ENCODE results near the gene HSPA12A. TPM values are rescaled to one million over a fixed set of nuclear protein-coding genes. Genes with fewer than 3 reads are reported as not detected.

The HSPA12A gene
- total RNA-seq = under 1 TPM; 0.05 to 0.18 TPM

- peak; percentile 55 for DNase-seq
- Mint-ChIP-seq H3K27me3 (peaks cover 58% of the 10 kb centered on the region), H3K4me1 (peaks cover 6% of the 10 kb centered on the region), H3K9me3 (no peaks in the 10 kb centered on the region), H3K27ac (no peak within 1 kb of the TSS), H3K4me3 (peak within 1 kb of the TSS; percentile 47), H3K36me3 (ENCODE audit: low read depth) (no peaks in the 10 kb centered on the region)
- ChIA-PET CTCF (no interaction called here), POLR2A (no interaction called here)
These were observed at the start of gene HSPA12A for GRCh38 chr10:116742367-116743265. TSS of gene HSPA12A (minus strand) at chr10:116742566. CDS start at chr10:116742469, 97 bp downstream.

- Mint-ChIP-seq H3K4me1 (peaks cover 16% of the 10 kb centered on the region), H3K27ac (no peak overlapping the region), H3K4me3 (no peak overlapping the region), H3K9me3 (no peaks in the 10 kb centered on the region), H3K27me3 (peaks cover 3% of the 10 kb centered on the region), H3K36me3 (ENCODE audit: low read depth) (no peaks in the 10 kb centered on the region)
- no peak for DNase-seq
- CTCF ChIA-PET = interaction anchor here (1.0 to 2.5 kb wide), 3 partner anchors 10 to 384 kb away, joined by 5 to 14 read pairs (median 5); no protein-coding TSS in a partner anchor
- POLR2A ChIA-PET = no interaction called here
These were observed 48.9 kb upstream of the HSPA12A start for GRCh38 chr10:116791241-116791640.

GRCh38 chr10:116787893-116788665 lies 45.7 kb upstream of the HSPA12A start:
- Mint-ChIP-seq H3K4me3 (peak overlapping the region; percentile 44), H3K36me3 (ENCODE audit: low read depth) (no peaks in the 10 kb centered on the region), H3K4me1 (peaks cover 16% of the 10 kb centered on the region), H3K9me3 (no peaks in the 10 kb centered on the region), H3K27me3 (peaks cover 3% of the 10 kb centered on the region), H3K27ac (no peak overlapping the region)
- CTCF ChIA-PET = interaction anchor here (0.7 to 4.3 kb wide), 23 partner anchors 9 to 584 kb away, joined by 3 to 64 read pairs (median 5); no protein-coding TSS in a partner anchor
- POLR2A ChIA-PET = interaction anchor here (0.8 kb wide), 1 partner anchor 40 kb away, joined by 3 read pairs; no protein-coding TSS in a partner anchor
- peak; percentile 79 for DNase-seq

- Mint-ChIP-seq H3K27me3 (peaks cover 3% of the 10 kb centered on the region), H3K4me3 (no peak overlapping the region), H3K36me3 (ENCODE audit: low read depth) (no peaks in the 10 kb centered on the region), H3K4me1 (peaks cover 13% of the 10 kb centered on the region), H3K9me3 (no peaks in the 10 kb centered on the region), H3K27ac (no peak overlapping the region)
- ChIA-PET POLR2A (interaction anchor here (0.8 kb wide), 1 partner anchor 39 kb away, joined by 3 read pairs; no protein-coding TSS in a partner anchor), CTCF (interaction anchor here (0.7 to 4.3 kb wide), 16 partner anchors 9 to 388 kb away, joined by 3 to 64 read pairs (median 8); no protein-coding TSS in a partner anchor)
- DNase-seq = no peak
These were observed 44.8 kb upstream of the HSPA12A start for GRCh38 chr10:116787053-116787659.

- H3K27me3 Mint-ChIP-seq = peaks cover 2% of the 10 kb centered on the region
- ChIA-PET CTCF (interaction anchor here (4.3 kb wide), 1 partner anchor 103 kb away, joined by 64 read pairs; no protein-coding TSS in a partner anchor), POLR2A (no interaction called here)
- no peaks in the 10 kb centered on the region for H3K9me3 Mint-ChIP-seq
- H3K4me1 Mint-ChIP-seq = peaks cover 13% of the 10 kb centered on the region
- no peak for DNase-seq
- no peaks in the 10 kb centered on the region for H3K36me3 Mint-ChIP-seq (ENCODE audit: low read depth)
- H3K4me3 Mint-ChIP-seq = no peak overlapping the region
- H3K27ac Mint-ChIP-seq = no peak overlapping the region
These were observed 43.5 kb upstream of the HSPA12A start for GRCh38 chr10:116785867-116786266.

- DNase-seq = no peak
- Mint-ChIP-seq H3K27me3 (no peaks in the 10 kb centered on the region), H3K4me3 (no peak overlapping the region), H3K27ac (no peak overlapping the region), H3K36me3 (ENCODE audit: low read depth) (no peaks in the 10 kb centered on the region), H3K4me1 (peaks cover 13% of the 10 kb centered on the region), H3K9me3 (no peaks in the 10 kb centered on the region)
- ChIA-PET CTCF (no interaction called here), POLR2A (no interaction called here)
These were observed 42.9 kb upstream of the HSPA12A start for GRCh38 chr10:116785282-116785681.

GRCh38 chr10:116784651-116785050 lies 42.3 kb upstream of the HSPA12A start:
- CTCF ChIA-PET = no interaction called here
- no peaks in the 10 kb centered on the region for H3K36me3 Mint-ChIP-seq (ENCODE audit: low read depth)
- POLR2A ChIA-PET = no interaction called here
- peaks cover 13% of the 10 kb centered on the region for H3K4me1 Mint-ChIP-seq
- no peaks in the 10 kb centered on the region for H3K27me3 Mint-ChIP-seq
- H3K4me3 Mint-ChIP-seq = no peak overlapping the region
- H3K9me3 Mint-ChIP-seq = no peaks in the 10 kb centered on the region
- no peak overlapping the region for H3K27ac Mint-ChIP-seq
- no peak for DNase-seq

- H3K9me3 Mint-ChIP-seq = no peaks in the 10 kb centered on the region
- H3K27ac Mint-ChIP-seq = no peak overlapping the region
- DNase-seq = no peak
- ChIA-PET POLR2A (no interaction called here), CTCF (no interaction called here)
- H3K4me1 Mint-ChIP-seq = peaks cover 13% of the 10 kb centered on the region
- no peaks in the 10 kb centered on the region for H3K27me3 Mint-ChIP-seq
- no peaks in the 10 kb centered on the region for H3K36me3 Mint-ChIP-seq (ENCODE audit: low read depth)
- no peak overlapping the region for H3K4me3 Mint-ChIP-seq
These were observed 41.7 kb upstream of the HSPA12A start for GRCh38 chr10:116784035-116784434.

- ChIA-PET CTCF (no interaction called here), POLR2A (no interaction called here)
- Mint-ChIP-seq H3K27me3 (no peaks in the 10 kb centered on the region), H3K4me3 (no peak overlapping the region), H3K27ac (no peak overlapping the region), H3K36me3 (ENCODE audit: low read depth) (no peaks in the 10 kb centered on the region), H3K4me1 (peaks cover 11% of the 10 kb centered on the region), H3K9me3 (no peaks in the 10 kb centered on the region)
- DNase-seq = no peak
These were observed 40.8 kb upstream of the HSPA12A start for GRCh38 chr10:116783011-116783655.

- H3K27ac Mint-ChIP-seq = no peak overlapping the region
- no peaks in the 10 kb centered on the region for H3K36me3 Mint-ChIP-seq (ENCODE audit: low read depth)
- CTCF ChIA-PET = interaction anchor here (0.7 kb wide), 1 partner anchor 800 kb away, joined by 3 read pairs; no protein-coding TSS in a partner anchor
- H3K9me3 Mint-ChIP-seq = no peaks in the 10 kb centered on the region
- H3K4me1 Mint-ChIP-seq = no peaks in the 10 kb centered on the region
- no peak overlapping the region for H3K4me3 Mint-ChIP-seq
- H3K27me3 Mint-ChIP-seq = no peaks in the 10 kb centered on the region
- POLR2A ChIA-PET = no interaction called here
- DNase-seq = no peak
These were observed 39.1 kb upstream of the HSPA12A start for GRCh38 chr10:116781370-116781884.

GRCh38 chr10:116780691-116781205 lies 38.4 kb upstream of the HSPA12A start:
- no peak for DNase-seq
- Mint-ChIP-seq H3K4me1 (no peaks in the 10 kb centered on the region), H3K27ac (no peak overlapping the region), H3K9me3 (no peaks in the 10 kb centered on the region), H3K27me3 (no peaks in the 10 kb centered on the region), H3K36me3 (ENCODE audit: low read depth) (no peaks in the 10 kb centered on the region), H3K4me3 (no peak overlapping the region)
- ChIA-PET CTCF (interaction anchor here (0.7 kb wide), 1 partner anchor 800 kb away, joined by 3 read pairs; no protein-coding TSS in a partner anchor), POLR2A (no interaction called here)

- Mint-ChIP-seq H3K4me1 (no peaks in the 10 kb centered on the region), H3K36me3 (ENCODE audit: low read depth) (no peaks in the 10 kb centered on the region), H3K9me3 (no peaks in the 10 kb centered on the region), H3K27me3 (no peaks in the 10 kb centered on the region), H3K27ac (no peak overlapping the region), H3K4me3 (no peak overlapping the region)
- DNase-seq = no peak
- ChIA-PET CTCF (interaction anchor here (3.5 kb wide), 1 partner anchor 8 kb away, joined by 18 read pairs; no protein-coding TSS in a partner anchor), POLR2A (no interaction called here)
These were observed 36.8 kb upstream of the HSPA12A start for GRCh38 chr10:116779076-116779687.

Measured in activated CD4-positive, alpha-beta memory T cell treated with anti-CD3 and anti-CD28 coated beads, Interleukin-2, amount 10 ng/mL, durations not matched to agents 7 days and 5 days (primary cell).